22Rv1 (cell line): ENCODE data around the gene MT1F.

ENCODE experiments used
- CTCF ChIP-seq: fragments of 450-650 bp; IDR thresholded peaks from 2 replicates; pipeline ENCODE4 v1.5.1; 2017; ENCODE audit warnings: mild to moderate bottlenecking
- ZFX ChIP-seq: fragments of 450-650 bp; IDR thresholded peaks from 2 replicates; pipeline ENCODE4 v1.6.1; 2017; ENCODE audit warnings: antibody characterized with exemption, borderline replicate concordance

- TF ChIP-seq CTCF, result no peak
- no peak for TF ChIP-seq ZFX
These were observed 34.1 kb downstream of the MT1F start for GRCh38 chr16:56691885-56692284.
